Stimulated activated CD8-positive, alpha-beta memory T cell treated with anti-CD3 and anti-CD28 coated beads, Interleukin-7, amount 100 ng/mL, for 1 hour (primary cell): ENCODE results near the gene PRKD1.

Experiments
- DNase-seq, 2 donors: peaks; one replicate each; pipeline ENCODE4 v3.0.0-alpha.2; 2020; ENCODE audit warnings: low read depth in 2 of 2

The PRKD1 gene

GRCh38 chr14:29927376-29928116 lies at the start of gene PRKD1:
Gene PRKD1, minus strand, starts transcription at chr14:29927847.
- DNase-seq, result no peak

DNA sequence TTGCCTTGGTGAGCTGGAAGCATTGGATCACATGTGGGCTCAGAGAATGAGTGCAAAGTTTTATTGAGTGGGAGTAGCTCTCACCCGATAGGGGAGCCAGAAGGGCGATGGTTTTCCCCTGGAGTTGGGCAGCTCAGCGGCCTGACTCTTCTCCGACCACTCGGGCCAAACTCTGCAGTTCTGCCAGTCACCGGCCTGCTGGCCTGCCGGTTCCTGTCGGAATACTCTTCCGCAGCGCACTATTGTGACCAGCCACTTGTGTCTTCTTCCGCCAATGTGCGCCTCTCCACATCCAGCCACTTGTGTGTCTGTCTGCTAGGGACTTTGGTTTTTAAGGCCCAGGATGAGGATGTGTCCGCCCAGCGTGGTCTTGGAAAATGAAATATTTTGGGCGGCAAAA lies 43.5 kb upstream of the PRKD1 start:
- no peak for DNase-seq

GRCh38 chr14:29955087-29955486 lies 27.4 kb upstream of the PRKD1 start:
- DNase-seq, result no peak

DNA sequence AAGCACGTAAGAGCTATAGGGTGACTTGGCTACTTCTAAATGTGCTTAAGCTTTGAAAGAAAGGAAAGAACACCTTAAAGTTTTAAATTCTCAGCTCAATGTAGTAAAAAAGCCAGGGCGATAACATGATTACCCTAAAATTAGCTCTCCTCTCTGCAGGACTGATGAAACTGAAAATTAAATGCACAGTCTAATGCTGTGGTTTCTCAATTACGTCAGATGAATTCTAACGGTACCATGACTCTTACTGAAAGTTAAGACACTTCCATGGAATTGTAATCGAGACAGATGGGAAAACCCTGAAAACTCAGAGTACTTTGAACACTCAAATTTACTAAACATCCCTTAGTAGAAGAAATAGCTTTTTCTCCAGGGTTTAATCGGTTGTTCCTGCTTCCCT lies 25.9 kb upstream of the PRKD1 start:
- no peak for DNase-seq

DNA sequence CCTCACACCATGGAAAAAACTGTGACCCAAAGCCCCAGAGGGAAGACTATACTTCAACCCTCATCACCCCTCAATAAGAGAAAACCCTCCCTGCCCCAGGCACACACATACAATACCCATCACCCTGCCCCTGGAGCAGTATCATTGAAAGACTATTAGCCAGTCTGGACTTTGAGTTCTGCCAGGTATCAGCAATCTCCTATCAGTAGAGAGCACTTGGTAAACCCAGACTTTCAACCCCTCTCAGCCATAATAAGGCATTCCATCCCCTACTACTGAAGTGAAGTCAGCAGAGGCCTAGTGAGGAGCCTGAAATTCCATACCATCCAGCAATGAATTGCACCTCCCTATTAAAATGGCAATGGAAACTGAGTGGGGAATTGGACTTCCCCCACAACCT lies 16.4 kb upstream of the PRKD1 start:
- no peak for DNase-seq

GRCh38 chr14:29941401-29941800 lies 13.8 kb upstream of the PRKD1 start:
- DNase-seq, result no peak

DNA sequence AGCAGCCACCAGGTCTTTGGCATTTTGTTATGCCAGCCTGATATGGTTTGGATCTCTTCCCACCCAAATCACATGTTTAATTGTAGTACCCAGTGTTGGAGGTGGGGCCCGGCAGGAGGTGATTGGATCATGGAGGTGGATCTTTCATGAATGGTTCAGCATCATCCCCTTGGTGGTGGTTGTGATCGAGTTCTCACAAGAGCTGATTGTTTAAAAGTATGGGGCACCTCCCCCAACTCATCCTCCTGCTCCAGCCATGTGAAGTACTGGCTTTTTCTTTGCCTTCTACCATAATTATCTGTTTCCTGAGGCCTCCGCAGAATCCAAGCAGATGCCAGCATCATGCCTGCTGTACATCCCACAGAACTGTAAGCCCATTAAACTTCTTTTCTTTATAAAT lies 12.8 kb upstream of the PRKD1 start:
- DNase-seq, result no peak

DNA sequence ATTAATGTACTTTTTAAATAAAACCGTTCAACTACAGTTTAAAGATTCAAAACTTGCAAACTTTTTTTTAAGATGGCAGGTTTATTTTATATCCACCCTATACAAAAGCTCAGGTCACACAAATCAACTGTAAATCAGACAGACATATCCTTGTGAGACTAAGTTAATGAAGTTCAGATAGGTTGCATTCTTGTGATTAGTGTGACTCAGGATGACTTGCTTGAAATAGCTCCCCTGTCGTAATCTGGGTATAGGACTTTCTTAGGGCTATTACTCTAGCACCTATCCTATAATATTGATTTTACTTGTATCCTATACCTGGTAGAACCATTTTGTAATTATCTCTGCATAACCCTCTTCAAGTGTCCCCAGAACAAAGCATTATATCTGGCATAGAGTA lies 9.5 kb upstream of the PRKD1 start:
- no peak for DNase-seq

GRCh38 chr14:29930283-29930682 lies 2.6 kb upstream of the PRKD1 start:
- no peak for DNase-seq

DNA sequence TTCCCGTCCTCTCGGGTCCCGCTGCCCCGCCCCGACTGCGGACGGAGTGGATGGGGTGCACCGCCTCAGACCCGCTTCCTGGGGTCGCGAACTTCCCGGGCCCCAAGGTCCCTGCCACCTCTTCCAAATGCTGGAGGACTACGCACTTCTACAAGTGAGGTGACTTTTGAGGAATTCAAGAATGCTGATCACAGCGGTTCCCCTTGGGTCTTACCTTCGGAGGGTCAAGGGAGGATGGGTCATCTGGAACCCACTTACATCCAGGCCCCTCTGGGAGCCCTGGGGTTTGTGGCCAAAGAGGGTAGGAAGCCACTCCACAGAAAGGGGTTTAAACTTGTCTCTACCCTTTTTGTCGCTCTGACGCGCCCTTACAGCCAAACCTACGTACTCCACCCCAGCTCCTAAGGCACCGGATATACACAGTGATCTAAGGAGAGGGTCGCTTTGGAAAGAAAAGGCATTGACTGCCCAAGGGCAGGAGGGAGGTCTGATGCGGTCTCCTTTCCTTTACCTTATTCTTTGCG lies 532 bp upstream of the PRKD1 start:
- DNase-seq, result no peak

GRCh38 chr14:29926701-29927375 lies 809 bp downstream of the PRKD1 start:
- DNase-seq, result no peak

GRCh38 chr14:29926228-29926627 lies 1.4 kb downstream of the PRKD1 start:
- DNase-seq, result no peak

DNA sequence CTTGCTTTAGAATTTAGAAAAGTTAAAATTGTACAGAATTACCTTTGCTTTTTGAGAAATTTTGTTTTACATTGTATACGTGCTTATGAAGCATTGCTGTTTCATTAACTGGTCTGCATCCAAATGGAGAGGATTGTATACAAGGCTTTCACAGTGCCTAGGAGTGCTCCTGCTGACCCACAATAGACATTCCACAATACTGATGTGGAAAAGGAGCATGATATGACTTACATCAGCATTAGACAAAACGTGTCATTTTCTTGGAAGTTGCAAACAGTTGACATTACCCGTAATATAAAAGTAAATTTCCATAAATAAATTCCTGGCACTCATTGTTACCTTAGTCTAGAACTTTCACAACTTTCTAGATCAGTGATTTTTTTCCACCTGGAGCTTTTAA lies 1.9 kb downstream of the PRKD1 start:
- no peak for DNase-seq

DNA sequence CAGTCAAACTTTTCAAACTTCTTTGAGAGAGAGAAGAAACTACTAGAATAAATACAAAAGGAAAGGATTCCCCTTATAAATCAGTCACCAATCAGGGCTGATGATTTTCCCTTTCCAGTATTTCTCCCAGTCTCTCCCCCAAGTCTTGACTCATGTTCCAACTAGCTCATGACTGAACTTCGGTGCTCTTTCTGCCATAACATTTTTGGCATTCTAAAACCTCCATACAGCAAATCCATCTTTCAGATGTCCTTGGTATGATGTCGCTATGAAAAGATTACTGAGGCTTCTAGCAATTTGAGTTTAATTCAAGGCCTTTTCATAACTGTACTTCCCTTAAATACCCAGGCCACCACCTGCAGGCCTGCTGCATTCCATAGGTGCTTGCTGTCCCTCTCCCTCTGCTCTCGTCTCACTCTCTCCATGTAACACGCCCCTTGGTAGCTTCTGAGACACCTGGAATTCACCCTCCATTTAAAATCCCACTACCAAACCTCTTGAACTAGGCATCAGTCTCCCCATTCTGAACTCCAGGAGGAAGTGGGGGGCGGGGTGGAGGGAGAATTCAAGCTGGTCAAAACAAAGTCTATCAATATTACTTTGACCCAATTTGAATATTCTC lies 2.4 kb downstream of the PRKD1 start:
- no peak for DNase-seq

DNA sequence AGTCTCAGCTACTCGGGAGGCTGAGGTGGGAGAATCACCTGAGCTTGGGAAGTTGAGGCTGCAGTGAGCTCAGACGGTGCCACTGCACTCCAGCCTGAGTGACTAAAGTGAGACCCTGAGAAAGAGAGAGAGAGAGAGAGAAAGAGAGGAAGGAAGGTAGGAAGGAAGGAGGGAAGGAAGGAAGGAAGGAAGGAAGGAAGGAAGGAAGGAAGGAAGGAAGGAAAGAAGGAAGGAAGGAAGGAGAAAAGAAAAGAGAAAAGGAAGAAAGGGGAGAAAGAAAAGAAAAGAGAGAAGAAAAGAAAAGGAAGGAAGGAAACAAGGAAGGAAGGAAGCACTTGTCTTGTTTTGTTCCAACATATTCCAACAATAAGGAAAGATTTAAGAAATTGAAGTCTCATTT lies 7.8 kb downstream of the PRKD1 start:
- no peak for DNase-seq

GRCh38 chr14:29918981-29919380 lies 8.7 kb downstream of the PRKD1 start:
- DNase-seq, result no peak

DNA sequence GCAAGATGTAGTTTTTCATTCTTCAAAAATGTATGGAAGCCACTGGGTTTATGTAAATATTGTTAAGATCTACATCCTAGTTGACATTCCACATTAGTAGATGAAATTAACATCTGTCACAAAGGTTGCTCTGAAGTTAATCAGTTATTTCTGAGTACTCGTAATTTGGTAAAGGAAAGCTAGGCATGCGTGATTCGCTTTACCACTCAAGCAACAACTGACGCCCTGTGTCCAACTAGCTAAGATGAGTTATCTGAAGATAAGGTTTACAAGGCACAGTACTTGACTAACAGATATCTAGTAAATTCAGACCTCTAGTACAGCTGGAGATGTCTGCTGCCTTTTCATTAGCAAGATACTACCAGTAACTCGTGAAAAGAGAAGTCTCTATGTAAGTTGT lies 14.1 kb downstream of the PRKD1 start:
- no peak for DNase-seq

DNA sequence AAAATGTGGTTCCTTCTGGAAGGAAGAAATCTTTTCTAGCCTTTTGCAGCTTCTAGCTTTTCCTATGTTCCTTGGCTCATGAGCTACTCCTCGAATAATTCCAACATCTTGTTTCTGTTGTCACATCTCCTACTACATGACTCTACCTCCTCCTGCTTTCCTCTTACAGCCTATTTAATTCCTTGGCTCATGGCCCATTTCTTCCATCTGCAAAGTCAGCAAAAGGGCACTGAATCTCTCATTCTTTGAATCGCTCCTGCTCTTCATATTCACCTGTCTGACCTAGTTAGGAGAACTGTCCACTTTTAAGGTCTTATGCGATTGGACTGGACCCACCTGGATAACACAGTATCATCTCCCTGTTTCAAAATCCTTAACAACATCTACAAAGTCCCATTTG lies 15.8 kb downstream of the PRKD1 start:
- DNase-seq, result no peak

GRCh38 chr14:29908652-29909577 lies 18.7 kb downstream of the PRKD1 start:
- no peak for DNase-seq

GRCh38 chr14:29906256-29906870 lies 21.3 kb downstream of the PRKD1 start:
- DNase-seq, result no peak

DNA sequence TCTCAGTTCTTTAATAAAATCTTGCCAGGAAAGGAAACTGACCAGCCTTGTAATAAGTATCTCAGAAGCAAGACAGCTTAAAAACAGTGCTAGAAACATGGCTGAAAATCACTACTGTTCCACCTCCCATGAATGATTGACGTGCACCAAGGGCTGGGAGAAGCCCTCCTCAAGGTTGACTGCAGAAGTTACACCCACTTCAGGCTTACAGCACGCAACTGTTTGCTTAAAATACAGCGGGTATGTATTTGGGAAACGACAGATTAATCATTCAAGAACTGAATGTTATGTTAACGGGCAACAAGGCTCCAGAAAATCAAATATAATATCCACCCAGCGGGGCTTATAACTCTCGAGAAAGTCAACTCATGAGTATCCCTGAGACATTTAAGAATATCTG lies 22.1 kb downstream of the PRKD1 start:
- no peak for DNase-seq
